HG03521 (cell line): ENCODE measurements around the gene FAM117A.

Experiments
- ATAC-seq: cut with Tn5 transposase; IDR thresholded peaks from one replicate; pipeline ENCODE4 v1.9.1; 2021; ENCODE audit warnings: mild to moderate bottlenecking, moderate library complexity; ENCODE audit not compliant: unreplicated experiment

FAM117A gene, protein sequence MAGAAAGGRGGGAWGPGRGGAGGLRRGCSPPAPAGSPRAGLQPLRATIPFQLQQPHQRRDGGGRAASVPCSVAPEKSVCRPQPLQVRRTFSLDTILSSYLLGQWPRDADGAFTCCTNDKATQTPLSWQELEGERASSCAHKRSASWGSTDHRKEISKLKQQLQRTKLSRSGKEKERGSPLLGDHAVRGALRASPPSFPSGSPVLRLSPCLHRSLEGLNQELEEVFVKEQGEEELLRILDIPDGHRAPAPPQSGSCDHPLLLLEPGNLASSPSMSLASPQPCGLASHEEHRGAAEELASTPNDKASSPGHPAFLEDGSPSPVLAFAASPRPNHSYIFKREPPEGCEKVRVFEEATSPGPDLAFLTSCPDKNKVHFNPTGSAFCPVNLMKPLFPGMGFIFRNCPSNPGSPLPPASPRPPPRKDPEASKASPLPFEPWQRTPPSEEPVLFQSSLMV

GRCh38 chr17:49763735-49764558, at the start of gene FAM117A:
FAM117A (minus strand) TSS chr17:49764131; CDS start chr17:49764087, 44 bp downstream.
- peak; percentile 93 for ATAC-seq

- ATAC-seq = no peak
Observed at GRCh38 chr17:49809056-49809455, 45.1 kb upstream of the FAM117A start.

GRCh38 chr17:49798738-49799137, 34.8 kb upstream of the FAM117A start:
- no peak for ATAC-seq

DNA sequence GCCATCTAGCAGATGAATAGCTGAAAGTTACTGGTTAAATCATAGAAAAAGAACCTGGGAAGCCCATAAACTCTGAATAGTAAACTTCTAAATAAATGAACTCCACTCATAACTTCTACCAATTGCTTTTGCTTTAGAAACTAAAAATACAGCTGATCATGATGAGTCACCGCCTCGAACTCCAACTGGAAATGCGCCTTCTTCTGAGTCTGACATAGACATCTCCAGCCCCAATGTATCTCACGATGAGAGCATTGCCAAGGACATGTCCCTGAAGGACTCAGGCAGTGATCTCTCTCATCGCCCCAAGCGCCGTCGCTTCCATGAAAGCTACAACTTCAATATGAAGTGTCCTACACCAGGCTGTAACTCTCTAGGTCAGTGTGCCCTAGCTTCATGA, 34.3 kb upstream of the FAM117A start:
- ATAC-seq = no peak

GRCh38 chr17:49795372-49795771, 31.4 kb upstream of the FAM117A start:
- ATAC-seq = no peak

DNA sequence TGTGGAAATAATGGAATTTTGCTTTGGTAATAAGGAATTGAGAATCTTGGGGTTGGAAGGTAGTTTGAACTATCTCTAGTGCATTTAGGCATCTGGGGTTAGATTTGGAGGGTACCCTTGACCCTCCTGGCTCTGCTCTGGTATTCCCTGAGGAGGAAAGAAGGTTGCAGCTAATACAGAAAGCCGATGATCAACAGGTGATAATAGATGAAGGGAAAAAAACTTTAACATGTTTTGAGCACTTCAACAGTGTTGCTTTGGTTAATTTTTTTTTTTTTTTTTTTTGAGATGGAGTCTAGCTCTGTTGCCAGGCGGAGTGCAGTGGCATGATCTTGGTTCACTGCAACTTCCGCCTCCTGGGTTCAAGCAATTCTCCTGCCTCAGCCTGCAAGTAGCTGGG, 29.4 kb upstream of the FAM117A start:
- ATAC-seq = no peak

DNA sequence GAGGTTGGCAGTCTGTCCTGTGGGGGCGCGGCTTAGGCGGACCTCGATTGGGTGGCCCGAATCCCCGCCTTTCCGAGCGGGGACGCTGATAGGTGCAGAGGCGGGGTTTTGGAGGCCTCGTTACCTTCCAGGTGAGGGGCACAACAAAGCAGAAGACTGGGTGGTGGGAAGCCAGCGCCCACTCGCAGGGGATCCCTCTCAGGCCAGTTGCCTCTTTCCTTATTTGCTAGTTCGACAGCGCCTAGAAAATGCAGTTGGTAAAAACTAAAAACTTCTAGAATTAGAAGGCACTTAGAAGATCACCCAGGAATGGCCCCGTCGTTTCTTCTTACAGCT, 25.3 kb upstream of the FAM117A start:
- no peak for ATAC-seq

DNA sequence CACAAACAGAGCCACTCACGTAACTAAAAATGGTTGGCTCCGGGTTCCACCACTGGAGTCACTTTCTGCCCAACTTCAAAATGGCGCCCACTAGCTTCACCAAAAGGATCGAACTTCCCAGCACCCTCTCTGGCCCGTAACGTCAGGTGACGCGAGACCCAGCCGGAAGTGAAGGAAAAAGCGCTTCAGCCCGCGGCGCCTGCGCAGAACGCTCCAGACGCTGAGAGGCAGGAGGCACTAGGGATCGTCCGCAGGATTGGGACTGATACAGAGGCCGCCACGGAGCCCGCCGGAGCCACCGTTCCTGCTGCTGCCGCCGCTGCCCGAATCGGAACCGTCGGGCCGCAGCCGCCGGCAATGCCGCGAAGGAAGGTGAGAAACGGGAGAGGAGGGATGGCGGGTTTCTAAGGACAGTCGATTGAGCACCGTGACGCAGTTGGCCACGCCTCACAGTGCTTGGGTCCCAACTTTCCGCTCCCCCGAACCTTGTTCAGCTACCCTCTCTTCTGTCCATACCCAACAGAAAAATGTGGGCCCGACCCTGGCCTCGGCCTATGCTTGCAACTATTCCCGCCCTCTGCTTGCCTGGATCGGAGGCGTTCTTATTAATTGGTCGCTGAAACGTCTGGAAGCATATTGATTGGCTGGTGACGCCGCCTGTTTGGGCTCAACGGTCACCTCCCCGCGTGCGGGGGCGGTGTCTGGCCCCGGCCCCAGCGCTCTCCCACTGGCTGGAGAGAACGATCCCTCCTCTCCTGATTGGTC, 24.7 kb upstream of the FAM117A start, which contains the start of gene KAT7:
Gene KAT7 (plus strand): TSS at position 204 of the 765 bp plus-strand sequence. CDS start 154 bp downstream, at position 358.
- peak; percentile 92 for ATAC-seq

DNA sequence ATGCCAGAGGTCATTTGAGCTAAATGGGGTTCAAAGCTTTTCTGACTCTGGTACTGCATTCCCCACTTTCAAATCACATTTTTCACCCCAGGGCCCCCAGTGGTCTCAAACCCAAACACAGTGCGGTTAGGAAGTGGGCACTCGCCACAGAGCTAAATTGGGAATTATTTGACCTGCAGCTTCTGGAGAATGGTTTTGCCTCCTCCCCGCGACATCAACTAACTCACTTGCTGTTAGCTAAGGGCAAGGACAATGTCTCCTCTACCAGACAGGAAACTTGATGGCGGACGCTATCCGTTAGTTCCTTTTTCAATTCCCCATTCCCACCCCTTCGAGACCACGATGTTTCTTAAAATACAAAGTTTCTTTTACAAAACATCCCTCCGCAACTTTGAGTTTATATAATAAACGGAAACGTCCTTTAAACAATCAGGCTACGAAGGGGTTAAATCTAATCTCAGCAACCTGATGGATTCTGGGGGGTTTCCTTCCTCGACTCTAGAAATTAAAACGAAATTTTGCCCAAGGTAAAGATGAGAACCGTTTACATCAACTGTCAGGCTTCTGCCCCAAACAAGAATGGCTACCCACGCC, 24.1 kb upstream of the FAM117A start:
- no peak for ATAC-seq

GRCh38 chr17:49784636-49785035, 20.7 kb upstream of the FAM117A start:
- ATAC-seq = no peak

- no peak for ATAC-seq
Observed at GRCh38 chr17:49783791-49784190, 19.9 kb upstream of the FAM117A start.

- no peak for ATAC-seq
Observed at GRCh38 chr17:49783071-49783715, 19.3 kb upstream of the FAM117A start.

GRCh38 chr17:49779739-49780231, 15.9 kb upstream of the FAM117A start:
- no peak for ATAC-seq

DNA sequence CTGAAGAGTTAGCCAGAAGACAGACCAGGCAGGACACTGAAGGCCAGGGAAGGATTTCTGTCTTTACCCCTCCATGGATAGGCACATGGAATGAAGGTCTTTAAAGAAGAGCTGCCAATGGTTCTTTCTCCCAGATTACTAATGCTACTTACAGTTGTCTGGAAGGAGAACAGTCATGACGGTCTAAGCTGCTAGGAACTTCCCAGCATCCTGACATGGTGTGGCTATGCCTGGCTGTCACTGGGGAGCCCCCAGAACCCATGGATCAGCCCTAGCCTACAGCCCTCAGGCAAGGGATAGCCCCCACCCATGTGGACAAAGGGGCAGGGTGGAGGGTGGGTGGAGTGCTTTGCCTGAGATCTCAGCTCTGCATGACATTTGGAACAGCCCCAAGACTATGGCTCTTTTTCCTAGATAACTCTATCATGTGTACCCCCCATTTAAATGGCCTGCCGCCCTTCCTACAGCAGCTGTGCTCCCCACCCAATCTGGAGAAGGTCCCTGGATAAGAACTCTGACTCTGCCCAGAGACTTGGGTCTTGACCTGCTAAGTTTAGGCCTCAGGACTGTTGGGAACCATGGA, 15.3 kb upstream of the FAM117A start:
- ATAC-seq = no peak

DNA sequence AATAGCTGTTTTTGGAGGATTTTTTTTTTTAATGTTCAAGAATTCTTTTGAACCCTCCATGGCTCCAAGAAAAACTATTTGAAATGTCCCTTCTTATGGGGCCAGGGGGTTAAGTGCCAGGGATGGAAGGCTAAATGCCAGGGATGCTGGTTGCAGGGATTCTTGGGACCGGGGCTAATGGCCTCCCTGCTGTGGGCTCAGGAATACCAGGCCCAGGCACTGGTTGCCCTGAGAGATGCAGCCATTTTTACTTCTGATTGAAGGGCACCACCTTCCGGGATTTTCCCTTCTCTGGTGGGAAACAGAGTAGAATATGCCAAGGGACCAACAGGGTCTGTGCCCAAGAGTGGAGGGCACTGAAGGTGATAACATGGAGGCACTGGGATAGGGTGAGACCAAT, 13.6 kb upstream of the FAM117A start:
- ATAC-seq = no peak

GRCh38 chr17:49776551-49777300, 12.8 kb upstream of the FAM117A start:
- ATAC-seq = no peak

DNA sequence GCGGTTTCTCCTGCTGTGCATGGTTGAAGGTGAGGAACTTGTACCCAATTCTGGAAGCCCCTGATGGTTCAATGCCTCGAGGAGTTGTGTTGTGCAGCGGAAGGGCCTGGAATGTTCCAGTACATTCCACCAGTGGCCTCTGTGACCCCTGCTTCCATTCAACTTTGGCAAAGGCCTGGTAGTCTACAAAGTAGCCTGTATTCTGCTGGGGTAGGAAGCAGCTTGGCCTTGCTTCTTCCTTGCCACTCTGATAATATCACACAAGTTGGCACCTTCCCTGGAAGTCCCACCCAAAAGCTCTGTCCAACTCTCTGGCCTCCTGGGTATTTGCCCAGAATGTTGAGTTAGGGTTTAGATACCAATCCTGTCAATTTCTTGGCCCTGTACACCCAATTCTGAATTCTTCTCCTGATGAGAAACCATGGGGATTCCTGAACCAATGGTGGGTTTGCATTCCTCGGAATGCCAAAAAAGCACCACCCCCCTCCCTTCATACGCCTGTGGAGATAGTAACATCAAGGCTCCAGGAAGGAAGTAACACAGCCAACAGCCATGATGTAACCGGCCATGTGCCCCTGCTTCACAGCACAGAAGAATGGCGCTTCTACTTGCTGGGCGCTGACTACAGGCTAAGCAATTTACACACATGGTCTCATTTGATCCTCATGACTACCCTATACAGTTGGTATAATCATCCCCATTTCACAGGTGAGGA, 11.8 kb upstream of the FAM117A start:
- ATAC-seq = no peak

GRCh38 chr17:49766918-49767530, 3.1 kb upstream of the FAM117A start:
- ATAC-seq = no peak
